Endodermal cell (in vitro differentiated cells): ENCODE results near the gene PNKD. TPM values are rescaled to one million over a fixed set of nuclear protein-coding genes. Genes with fewer than 3 reads are reported as not detected.

Experiments
- DNase-seq: peaks from one replicate; pipeline ENCODE4 v3.0.0-alpha.2; 2017
- H3K27ac ChIP-seq: 2 replicates; pipeline ENCODE4 v1.5.1; 2013; ENCODE audit warnings: mild to moderate bottlenecking, low read depth, low read length, moderate library complexity
- H3K27me3 ChIP-seq: 2 replicates; pipeline ENCODE4 v1.6.1; 2013; ENCODE audit warnings: mild to moderate bottlenecking, low read length, moderate library complexity; ENCODE audit not compliant: insufficient read depth, control insufficient read depth, poor library complexity, severe bottlenecking
- H3K36me3 ChIP-seq: 2 replicates; pipeline ENCODE4 v1.7.0; 2013; ENCODE audit warnings: mild to moderate bottlenecking, low read length, moderate library complexity; ENCODE audit not compliant: control insufficient read depth, insufficient read depth
- H3K4me1 ChIP-seq: one replicate; pipeline ENCODE4 v1.7.0; 2013; ENCODE audit warnings: low read length; ENCODE audit not compliant: control insufficient read depth, insufficient read depth
- H3K4me3 ChIP-seq: 2 replicates; pipeline ENCODE4 v1.5.1; 2013; ENCODE audit warnings: mild to moderate bottlenecking, low read length, moderate library complexity
- H3K9ac ChIP-seq: 2 replicates; pipeline ENCODE4 v1.6.1; 2013; ENCODE audit warnings: mild to moderate bottlenecking, low read length, moderate library complexity; ENCODE audit not compliant: poor library complexity, severe bottlenecking; ENCODE audit errors: extremely low read depth
- H3K9me3 ChIP-seq: 2 replicates; pipeline ENCODE4 v1.6.1; 2013; ENCODE audit warnings: mild to moderate bottlenecking, low read length, moderate library complexity; ENCODE audit not compliant: control insufficient read depth
- H3K27ac Mint-ChIP-seq: 2 replicates; pipeline ENCODE4 v1.8.0; 2020; ENCODE audit warnings: mixed read lengths
- H3K27me3 Mint-ChIP-seq: 2 replicates; pipeline ENCODE4 v1.8.0; 2021; ENCODE audit warnings: mild to moderate bottlenecking, mixed read lengths; ENCODE audit not compliant: insufficient read depth
- H3K36me3 Mint-ChIP-seq: 2 replicates; pipeline ENCODE4 v1.8.0; 2020; ENCODE audit warnings: low read depth, mixed read lengths
- H3K4me1 Mint-ChIP-seq: 2 replicates; pipeline ENCODE4 v1.8.0; 2020; ENCODE audit warnings: mixed read lengths
- H3K4me3 Mint-ChIP-seq: 2 replicates; pipeline ENCODE4 v1.8.0; 2020; ENCODE audit warnings: mild to moderate bottlenecking, moderate library complexity, mixed read lengths
- H3K9me3 Mint-ChIP-seq: 2 replicates; pipeline ENCODE4 v1.8.0; 2020; ENCODE audit warnings: mild to moderate bottlenecking, mixed read lengths
- WGBS, 2 experiments: methylation state at CpG; one replicate each; pipeline versions ENCODE4 v1.1.5 to v1.1.7; 2013; ENCODE audit warnings: missing lambda C conversion rate in 2 of 2, mixed read lengths in 1 of 2; ENCODE audit not compliant: insufficient coverage in 1 of 2, insufficient read length in 1 of 2; 5-methylcytosine and 5-hydroxymethylcytosine counted together
- total RNA-seq, 2 donors: library from RNA; stranded (reverse); fragmentation: NEBNext Ultra II Directional in 1 of 2; extraction: Animal tissue kit (Norgen Biotek cat#: 25700) in 1 of 2; gene quantifications; 2 replicates in 1 of 2; 3 replicates in 1 of 2; pipeline ENCODE4 v1.2.1, GENCODE V29; 2021
- TF ChIP-seq, protein P1 (sequence below): fragments of 200-600 bp; sonication (generic); conservative IDR thresholded peaks from 2 replicates; pipeline ENCODE4 v1.5.0; 2021; ENCODE audit warnings: antibody characterized with exemption, mild to moderate bottlenecking

The PNKD gene
- total RNA-seq, 2 donors from 2014 or later, result 33.9 to 39.6 TPM

DNA sequence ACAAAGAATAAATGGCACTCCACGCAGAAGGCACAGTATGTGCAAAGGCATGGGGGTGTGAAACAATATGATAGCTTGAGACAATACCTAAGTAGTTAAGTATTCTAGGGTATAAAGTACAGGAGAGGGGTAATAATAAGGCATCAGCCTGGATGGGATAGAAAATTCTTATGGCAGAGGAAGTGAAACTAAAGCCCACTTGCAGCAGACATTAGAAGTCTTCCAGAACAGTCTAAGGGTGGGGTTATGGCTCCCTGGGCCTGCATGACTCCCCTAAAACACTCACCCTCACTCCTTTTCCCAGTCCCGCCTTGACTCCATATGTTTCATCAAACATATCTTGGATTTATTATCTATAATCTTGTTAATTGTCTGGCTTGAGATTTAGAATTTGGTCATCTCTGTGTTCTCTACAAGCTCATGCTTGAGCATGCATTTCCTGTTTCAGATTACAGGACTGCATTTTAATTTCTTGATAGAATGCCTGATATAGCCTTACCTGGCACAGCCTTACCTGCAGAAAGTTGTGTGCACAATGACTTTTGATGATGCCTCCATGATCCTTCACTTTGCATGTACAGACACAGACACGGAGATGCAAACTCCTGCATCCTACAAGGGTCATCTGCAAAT, 50.5 kb downstream of the PNKD start:
- no peak overlapping the region for H3K27ac ChIP-seq
- no peaks in the 10 kb centered on the region for H3K9me3 ChIP-seq
- H3K4me3 Mint-ChIP-seq, result no peak overlapping the region
- 89 to 100% methylated on average over 2 to 3 of the region's 3 CpGs for WGBS, 2 experiments
- H3K36me3 ChIP-seq, result no peaks in the 10 kb centered on the region
- TF ChIP-seq, protein P1, sequence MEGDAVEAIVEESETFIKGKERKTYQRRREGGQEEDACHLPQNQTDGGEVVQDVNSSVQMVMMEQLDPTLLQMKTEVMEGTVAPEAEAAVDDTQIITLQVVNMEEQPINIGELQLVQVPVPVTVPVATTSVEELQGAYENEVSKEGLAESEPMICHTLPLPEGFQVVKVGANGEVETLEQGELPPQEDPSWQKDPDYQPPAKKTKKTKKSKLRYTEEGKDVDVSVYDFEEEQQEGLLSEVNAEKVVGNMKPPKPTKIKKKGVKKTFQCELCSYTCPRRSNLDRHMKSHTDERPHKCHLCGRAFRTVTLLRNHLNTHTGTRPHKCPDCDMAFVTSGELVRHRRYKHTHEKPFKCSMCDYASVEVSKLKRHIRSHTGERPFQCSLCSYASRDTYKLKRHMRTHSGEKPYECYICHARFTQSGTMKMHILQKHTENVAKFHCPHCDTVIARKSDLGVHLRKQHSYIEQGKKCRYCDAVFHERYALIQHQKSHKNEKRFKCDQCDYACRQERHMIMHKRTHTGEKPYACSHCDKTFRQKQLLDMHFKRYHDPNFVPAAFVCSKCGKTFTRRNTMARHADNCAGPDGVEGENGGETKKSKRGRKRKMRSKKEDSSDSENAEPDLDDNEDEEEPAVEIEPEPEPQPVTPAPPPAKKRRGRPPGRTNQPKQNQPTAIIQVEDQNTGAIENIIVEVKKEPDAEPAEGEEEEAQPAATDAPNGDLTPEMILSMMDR, result no peak
- no peak overlapping the region for H3K4me3 ChIP-seq
- H3K27ac Mint-ChIP-seq, result no peak overlapping the region
- no peak for DNase-seq
- no peaks in the 10 kb centered on the region for H3K27me3 ChIP-seq
- H3K36me3 Mint-ChIP-seq, result no peaks in the 10 kb centered on the region
- H3K27me3 Mint-ChIP-seq, result no peaks in the 10 kb centered on the region
- H3K9me3 Mint-ChIP-seq, result no peaks in the 10 kb centered on the region
- peaks cover 5% of the 10 kb centered on the region for H3K4me1 ChIP-seq
- peaks cover 29% of the 10 kb centered on the region for H3K4me1 Mint-ChIP-seq
- H3K9ac ChIP-seq, result no peak overlapping the region

- Histone ChIP-seq H3K27me3 (no peaks in the 10 kb centered on the region), H3K9me3 (no peaks in the 10 kb centered on the region), H3K27ac (peak overlapping the region; percentile 42), H3K36me3 (no peaks in the 10 kb centered on the region), H3K9ac (peak overlapping the region; percentile 30), H3K4me1 (peaks cover 5% of the 10 kb centered on the region), H3K4me3 (peak overlapping the region; percentile 95)
- Mint-ChIP-seq H3K4me1 (peaks cover 33% of the 10 kb centered on the region), H3K36me3 (no peaks in the 10 kb centered on the region), H3K27me3 (no peaks in the 10 kb centered on the region), H3K27ac (peak overlapping the region; percentile 95), H3K4me3 (peak overlapping the region; percentile 90), H3K9me3 (no peaks in the 10 kb centered on the region)
- DNase-seq, result peak; percentile 96
- 0 to 2% methylated on average over 7 to 69 of the region's 69 CpGs for WGBS, 2 experiments
- TF ChIP-seq, protein P1, result no peak
These were observed 52.6 kb downstream of the PNKD start for GRCh38 chr2:218322768-218323525.

- WGBS, 2 experiments, result 5 to 15% methylated on average over 8 to 24 of the region's 24 CpGs
- Mint-ChIP-seq H3K36me3 (no peaks in the 10 kb centered on the region), H3K27ac (peak overlapping the region; percentile 95), H3K4me1 (peaks cover 33% of the 10 kb centered on the region), H3K4me3 (peak overlapping the region; percentile 90), H3K9me3 (no peaks in the 10 kb centered on the region), H3K27me3 (no peaks in the 10 kb centered on the region)
- Histone ChIP-seq H3K4me3 (peak overlapping the region; percentile 95), H3K9ac (peak overlapping the region; percentile 21), H3K27ac (peak overlapping the region; percentile 4), H3K27me3 (no peaks in the 10 kb centered on the region), H3K36me3 (no peaks in the 10 kb centered on the region), H3K9me3 (no peaks in the 10 kb centered on the region), H3K4me1 (peaks cover 5% of the 10 kb centered on the region)
- TF ChIP-seq, protein P1, result no peak
- DNase-seq, result peak; percentile 85
These were observed 53.5 kb downstream of the PNKD start for GRCh38 chr2:218323526-218324472.
